PC-9 (cell line): ENCODE data around the gene OR5H2.
"Not testable (repeated sequence)": the region's sequence is repeated elsewhere in the genome, so short reads cannot be mapped to it uniquely, and the experiment has no call there.

Experiments used
- EZH2 ChIP-seq: fragments of 200-600 bp; sonication (generic); IDR thresholded peaks from 2 replicates; pipeline ENCODE4 v1.8.0; 2017; ENCODE audit warnings: antibody characterized with exemption, low read depth
- TF ChIP-seq, protein P1 (sequence below): fragments of 200-600 bp; sonication (generic); conservative IDR thresholded peaks from 2 replicates; pipeline ENCODE4 v1.6.1; 2017; ENCODE audit warnings: mixed run types, antibody characterized with exemption, mild to moderate bottlenecking, moderate library complexity

GRCh38 chr3:98256026-98256425 lies 26.3 kb upstream of the OR5H2 start:
- TF ChIP-seq, protein P1, sequence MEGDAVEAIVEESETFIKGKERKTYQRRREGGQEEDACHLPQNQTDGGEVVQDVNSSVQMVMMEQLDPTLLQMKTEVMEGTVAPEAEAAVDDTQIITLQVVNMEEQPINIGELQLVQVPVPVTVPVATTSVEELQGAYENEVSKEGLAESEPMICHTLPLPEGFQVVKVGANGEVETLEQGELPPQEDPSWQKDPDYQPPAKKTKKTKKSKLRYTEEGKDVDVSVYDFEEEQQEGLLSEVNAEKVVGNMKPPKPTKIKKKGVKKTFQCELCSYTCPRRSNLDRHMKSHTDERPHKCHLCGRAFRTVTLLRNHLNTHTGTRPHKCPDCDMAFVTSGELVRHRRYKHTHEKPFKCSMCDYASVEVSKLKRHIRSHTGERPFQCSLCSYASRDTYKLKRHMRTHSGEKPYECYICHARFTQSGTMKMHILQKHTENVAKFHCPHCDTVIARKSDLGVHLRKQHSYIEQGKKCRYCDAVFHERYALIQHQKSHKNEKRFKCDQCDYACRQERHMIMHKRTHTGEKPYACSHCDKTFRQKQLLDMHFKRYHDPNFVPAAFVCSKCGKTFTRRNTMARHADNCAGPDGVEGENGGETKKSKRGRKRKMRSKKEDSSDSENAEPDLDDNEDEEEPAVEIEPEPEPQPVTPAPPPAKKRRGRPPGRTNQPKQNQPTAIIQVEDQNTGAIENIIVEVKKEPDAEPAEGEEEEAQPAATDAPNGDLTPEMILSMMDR = not testable (repeated sequence)
- not testable (repeated sequence) for TF ChIP-seq EZH2
